PFSK-1 (cell line): Measurements from ENCODE around the gene DRG2.

ENCODE experiments used
- FOXP2 ChIP-seq: optimal IDR thresholded peaks from 2 replicates; pipeline ENCODE3; 2011; ENCODE audit warnings: borderline replicate concordance, control low read depth, inconsistent platforms; ENCODE audit not compliant: insufficient read depth; ENCODE audit errors: extremely low read length, extremely low read depth
- POLR2AphosphoS5 ChIP-seq: IDR thresholded peaks from 2 replicates; pipeline ENCODE4 v1.6.1; 2012; ENCODE audit warnings: low read depth, mild to moderate bottlenecking, control low read depth, low read length, moderate library complexity
- REST ChIP-seq, 2 experiments: IDR thresholded peaks; 2 replicates each; pipeline versions ENCODE4 v1.6.1 to v1.8.0; 2011 to 2012; ENCODE audit warnings: low read depth in 2 of 2, low read length in 2 of 2, control low read depth in 1 of 2, inconsistent platforms in 1 of 2, mild to moderate bottlenecking in 1 of 2, moderate library complexity in 1 of 2; ENCODE audit not compliant: insufficient read depth in 1 of 2
- SIN3A ChIP-seq: IDR thresholded peaks from 2 replicates; pipeline ENCODE4 v1.6.1; 2012; ENCODE audit warnings: mild to moderate bottlenecking, low read length, moderate library complexity, borderline replicate concordance; ENCODE audit not compliant: insufficient read depth
- TAF1 ChIP-seq: IDR thresholded peaks from 2 replicates; pipeline ENCODE4 v1.6.1; 2012; ENCODE audit warnings: low read length, control low read depth, borderline replicate concordance; ENCODE audit not compliant: insufficient read depth

DRG2 gene

DNA sequence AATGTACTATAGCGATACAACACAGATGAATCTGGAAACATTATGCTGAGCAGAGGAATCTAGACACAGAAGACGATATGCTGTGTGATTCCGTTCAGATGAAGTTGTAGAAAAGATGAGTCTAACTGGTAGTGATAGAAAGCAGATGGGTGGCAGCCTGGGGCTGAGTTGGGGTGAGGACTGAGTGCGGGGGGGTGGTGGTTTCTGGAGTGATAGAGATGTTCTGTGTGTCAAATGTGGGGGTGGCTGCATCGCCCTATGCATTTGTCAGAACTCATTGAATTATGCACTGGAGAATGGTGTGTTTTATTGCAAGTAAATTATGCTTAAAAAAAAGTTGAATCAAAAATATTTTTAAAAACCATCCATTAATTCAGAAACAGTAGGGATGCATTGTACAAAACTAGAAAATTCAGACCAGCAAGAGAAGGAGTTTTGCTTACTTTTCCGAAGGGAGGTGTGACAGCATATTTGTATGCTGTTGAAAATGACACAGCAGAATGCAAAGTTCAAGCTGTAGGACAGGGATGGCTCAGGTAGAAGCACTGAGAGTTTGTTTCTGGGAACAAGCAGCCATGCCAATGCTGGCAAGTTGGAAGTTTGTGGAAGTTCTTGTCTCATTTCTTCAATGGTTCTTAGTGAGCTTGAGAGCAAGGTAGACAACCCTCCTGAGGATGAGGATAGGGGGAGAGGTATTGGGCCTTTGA lies 13.0 kb upstream of the DRG2 start:
- TF ChIP-seq FOXP2 (no peak), SIN3A (no peak), REST (IDR thresholded peaks at IDR 0.05; ENCODE audit: insufficient read depth in 1 of 2, low read depth in 2 of 2, low read length in 2 of 2) (no peak), TAF1 (no peak), POLR2AphosphoS5 (no peak)

DNA sequence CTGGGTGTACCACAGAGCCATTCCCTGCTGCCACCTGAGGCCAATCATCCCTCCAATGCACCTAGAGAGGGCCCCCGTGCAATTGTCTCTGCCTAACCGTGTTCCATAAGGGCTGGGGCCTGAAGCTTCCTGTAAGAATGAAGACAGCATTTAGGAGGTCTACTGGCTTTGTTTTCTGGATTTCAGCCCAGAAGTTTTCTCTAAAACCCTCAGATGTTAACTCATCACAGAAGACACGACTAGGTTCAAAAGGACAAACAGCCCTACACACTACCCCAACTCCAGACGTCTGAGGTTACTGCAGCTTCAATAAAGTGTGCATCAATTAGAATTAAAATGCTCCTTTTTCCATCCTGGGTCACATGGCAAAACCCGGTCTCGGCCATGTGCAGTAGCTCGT lies 10.8 kb upstream of the DRG2 start:
- TF ChIP-seq TAF1 (no peak), FOXP2 (no peak), REST (IDR thresholded peaks at IDR 0.05; ENCODE audit: insufficient read depth in 1 of 2, low read depth in 2 of 2, low read length in 2 of 2) (no peak), SIN3A (no peak), POLR2AphosphoS5 (no peak)

DNA sequence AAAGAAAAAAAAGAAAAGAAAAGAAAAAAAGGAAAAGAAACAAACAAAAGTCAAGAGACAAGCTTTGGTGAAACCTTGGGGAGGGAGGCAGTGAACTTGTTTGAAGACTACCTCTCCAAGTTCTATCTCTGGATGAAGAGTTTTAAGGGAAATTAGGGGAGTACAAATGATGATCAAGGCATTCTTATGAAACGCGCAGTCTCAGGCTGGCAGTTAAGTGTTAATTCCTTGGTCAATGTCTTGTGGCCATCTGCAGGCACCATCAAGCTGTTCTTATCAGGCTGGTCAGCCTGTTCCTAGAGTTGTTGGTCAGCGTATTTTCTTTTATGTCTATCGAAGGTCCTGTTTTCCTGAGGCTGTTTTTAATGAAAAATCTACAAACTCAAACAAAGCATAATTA lies 8.2 kb upstream of the DRG2 start:
- TF ChIP-seq POLR2AphosphoS5 (no peak), FOXP2 (no peak), SIN3A (no peak), TAF1 (no peak), REST (IDR thresholded peaks at IDR 0.05; ENCODE audit: insufficient read depth in 1 of 2, low read depth in 2 of 2, low read length in 2 of 2) (no peak)

DNA sequence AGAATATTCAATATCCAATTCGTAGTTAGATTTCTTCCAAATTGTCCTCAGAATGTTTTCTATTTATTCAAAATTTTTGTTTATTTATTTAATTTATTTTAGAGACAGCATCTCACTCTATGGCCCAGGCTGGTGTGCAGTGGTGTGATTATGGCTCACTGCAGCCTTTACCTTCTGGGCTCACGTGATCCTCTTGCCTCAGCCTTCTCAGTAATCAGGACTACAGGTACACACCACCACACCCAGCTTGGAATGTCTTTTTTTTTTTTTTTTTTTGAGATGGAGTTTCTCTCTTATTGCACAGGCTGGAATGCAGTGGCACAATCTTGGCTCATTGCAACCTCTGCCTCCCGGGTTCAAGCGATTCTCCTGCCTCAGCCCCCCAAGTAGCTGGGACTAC lies 3.5 kb upstream of the DRG2 start:
- TF ChIP-seq TAF1 (no peak), POLR2AphosphoS5 (no peak), SIN3A (no peak), REST (IDR thresholded peaks at IDR 0.05; ENCODE audit: insufficient read depth in 1 of 2, low read depth in 2 of 2, low read length in 2 of 2) (no peak), FOXP2 (no peak)
